HepG2 (cell line): ENCODE measurements around the gene MUL1. TPM values are rescaled to one million over a fixed set of nuclear protein-coding genes. Genes with fewer than 3 reads are reported as not detected.

Experiments
- ATAC-seq: fragments of 200-7000 bp; cut with Tn5 transposase; 3 replicates; pipeline ENCODE4 v1.9.1; 2020; ENCODE audit warnings: mild to moderate bottlenecking, moderate library complexity
- BruUV-seq: library from RNA; stranded (reverse); fragments of 400-500 nt; replicated peaks from 2 replicates; lab custom pipeline; 2021; lab: Mats Ljungman, UMichigan
- CTCF ChIA-PET: fragments of 300-600 bp; formaldehyde crosslinking; extraction: SDS; loops from one replicate; lab custom pipeline; 2021; ENCODE audit warnings: low total read pairs, inconsistent platforms, low intra/inter-chr PET ratio; lab: Yijun Ruan, JAX
- POLR2A ChIA-PET: fragments of 350-600 bp; sonication (Branson Sonifier 250); formaldehyde crosslinking; loops from one replicate; lab custom pipeline; 2020; ENCODE audit warnings: antibody characterized with exemption, inconsistent platforms; lab: Yijun Ruan, JAX
- DNase-seq: peaks from one replicate; pipeline ENCODE4 v3.0.0-alpha.2; 2015; ENCODE audit warnings: low spot score
- FAIRE-seq: peaks from 3 replicates; lab custom pipeline; 2011; peaks lifted over from hg19 to GRCh38; lab: Jason Lieb, UNC
- H2AFZ ChIP-seq: one replicate; pipeline ENCODE4 v1.6.1; 2011; ENCODE audit warnings: low read length, inconsistent platforms
- H3K27ac ChIP-seq: fragments of 300-600 bp; 3 replicates; pipeline ENCODE4 v1.8.0; 2011; ENCODE audit warnings: mixed run types, mild to moderate bottlenecking, mixed read lengths, low read length, inconsistent platforms; ENCODE audit not compliant: insufficient read depth; ENCODE audit errors: extremely low read length
- H3K27me3 ChIP-seq, 2 experiments: fragments of 200-600 bp in 1 of 2; 2 replicates in 1 of 2; 3 replicates in 1 of 2; pipeline versions ENCODE4 v1.6.0 to v1.8.0; 2011; ENCODE audit warnings: low read length in 2 of 2, mild to moderate bottlenecking in 2 of 2, moderate library complexity in 2 of 2, inconsistent platforms in 1 of 2; ENCODE audit not compliant: insufficient read depth in 2 of 2, control insufficient read depth in 1 of 2
- H3K36me3 ChIP-seq, 2 experiments: fragments of 200-600 bp in 1 of 2; replicated peaks in 1 of 2; 2 replicates in 1 of 2; 3 replicates in 1 of 2; pipeline versions ENCODE4 v1.5.1 to v1.8.0; 2011; ENCODE audit warnings: low read length in 2 of 2, inconsistent platforms in 1 of 2; ENCODE audit not compliant: insufficient read depth in 2 of 2, control insufficient read depth in 1 of 2
- H3K4me1 ChIP-seq: 2 replicates; pipeline ENCODE4 v1.5.1; 2012; ENCODE audit warnings: low read length, inconsistent platforms; ENCODE audit not compliant: insufficient read depth
- H3K4me2 ChIP-seq: 2 replicates; pipeline ENCODE4 v1.6.0; 2011; ENCODE audit warnings: low read depth, low read length, inconsistent platforms
- H3K4me3 ChIP-seq, 3 experiments: fragments of 200-600 bp in 1 of 3; sonication (generic), shearing (Covaris generic) in 1 of 3; replicated peaks in 1 of 3; 2 replicates each; pipeline ENCODE4 v1.5.1; 2011 to 2016; ENCODE audit warnings: low read length in 3 of 3, inconsistent platforms in 2 of 3, low read depth in 2 of 3, mild to moderate bottlenecking in 2 of 3, control low read depth in 1 of 3, mixed read lengths in 1 of 3; ENCODE audit not compliant: insufficient read depth in 1 of 3
- H3K79me2 ChIP-seq: one replicate; pipeline ENCODE4 v1.6.1; 2011; ENCODE audit warnings: low read length, inconsistent platforms; ENCODE audit not compliant: insufficient read depth
- H3K9ac ChIP-seq: 2 replicates; pipeline ENCODE4 v1.6.0; 2011; ENCODE audit warnings: mild to moderate bottlenecking, low read depth, low read length, inconsistent platforms; ENCODE audit not compliant: insufficient read depth
- H3K9me3 ChIP-seq: 2 replicates; pipeline ENCODE4 v1.5.1; 2012; ENCODE audit warnings: mild to moderate bottlenecking, low read length
- H4K20me1 ChIP-seq: 2 replicates; pipeline ENCODE4 v1.6.0; 2011; ENCODE audit warnings: inconsistent platforms, mild to moderate bottlenecking, low read length, moderate library complexity; ENCODE audit not compliant: insufficient read depth
- ATF7 ChIP-seq, 2 experiments: fragments of 450-650 bp in 1 of 2; sonication (generic) in 1 of 2; formaldehyde crosslinking in 1 of 2; IDR thresholded peaks; 2 replicates each; pipeline versions ENCODE4 v1.4.0 to v1.6.1; 2016 to 2020; ENCODE audit warnings: antibody characterized with exemption in 1 of 2, mild to moderate bottlenecking in 1 of 2, missing genetic modification reagents in 1 of 2
- ATM ChIP-seq: fragments of 450-650 bp; IDR thresholded peaks from 2 replicates; pipeline ENCODE4 v1.7.1; 2017; ENCODE audit warnings: mild to moderate bottlenecking, borderline replicate concordance
- CAMTA2 ChIP-seq: sonication (generic); formaldehyde crosslinking; IDR thresholded peaks from 2 replicates; pipeline ENCODE4 v1.4.0; 2020; ENCODE audit warnings: mild to moderate bottlenecking, missing genetic modification reagents, borderline replicate concordance
- HES4 ChIP-seq: sonication (generic); formaldehyde crosslinking; IDR thresholded peaks from 2 replicates; pipeline ENCODE4 v1.9.0; 2021; ENCODE audit warnings: mild to moderate bottlenecking, missing genetic modification reagents, borderline replicate concordance
- ISX ChIP-seq: sonication (generic); formaldehyde crosslinking; conservative IDR thresholded peaks from 2 replicates; pipeline ENCODE4 v1.5.0; 2020; ENCODE audit warnings: missing genetic modification reagents
- MED13 ChIP-seq: sonication (generic); formaldehyde crosslinking; IDR thresholded peaks from 2 replicates; pipeline ENCODE4 v1.5.0; 2020; ENCODE audit warnings: missing genetic modification reagents
- SP2 ChIP-seq: sonication (generic); formaldehyde crosslinking; IDR thresholded peaks from 2 replicates; pipeline ENCODE4 v1.5.1; 2020; ENCODE audit warnings: mild to moderate bottlenecking, missing genetic modification reagents
- SP4 ChIP-seq: sonication (generic); formaldehyde crosslinking; IDR thresholded peaks from 2 replicates; pipeline ENCODE4 v1.8.1; 2023; ENCODE audit warnings: mild to moderate bottlenecking, missing genetic modification reagents
- SRF ChIP-seq: IDR thresholded peaks from 2 replicates; pipeline ENCODE4 v1.6.1; 2011; ENCODE audit warnings: mild to moderate bottlenecking, low read depth, low read length, moderate library complexity
- TAF15 ChIP-seq: fragments of 200-400 bp; formaldehyde crosslinking; IDR thresholded peaks from one replicate; pipeline ENCODE4 v1.6.1; 2018; ENCODE audit warnings: mild to moderate bottlenecking, low read depth, low read length; ENCODE audit not compliant: poor library complexity, severe bottlenecking
- TBX3 ChIP-seq: fragments of 450-650 bp; IDR thresholded peaks from 2 replicates; pipeline ENCODE4 v1.6.1; 2017; ENCODE audit warnings: antibody characterized with exemption, mild to moderate bottlenecking, inconsistent platforms, borderline replicate concordance
- THAP11 ChIP-seq: IDR thresholded peaks from 2 replicates; pipeline ENCODE4 v1.6.1; 2016; ENCODE audit warnings: missing biosample characterization, missing genetic modification reagents
- ZNF124 ChIP-seq: sonication (generic); formaldehyde crosslinking; IDR thresholded peaks from 2 replicates; pipeline ENCODE4 v1.4.0; 2020; ENCODE audit warnings: missing genetic modification reagents
- ZNF33B ChIP-seq: sonication (generic); formaldehyde crosslinking; IDR thresholded peaks from 2 replicates; pipeline ENCODE4 v1.5.1; 2020; ENCODE audit warnings: mild to moderate bottlenecking, missing genetic modification reagents
- ZNF367 ChIP-seq: sonication (generic); formaldehyde crosslinking; IDR thresholded peaks from 2 replicates; pipeline ENCODE4 v1.4.0; 2020; ENCODE audit warnings: missing genetic modification reagents, borderline replicate concordance
- ZNF552 ChIP-seq: sonication (generic); formaldehyde crosslinking; IDR thresholded peaks from 2 replicates; pipeline ENCODE4 v1.9.0; 2022; ENCODE audit warnings: missing genetic modification reagents, mild to moderate bottlenecking, borderline replicate concordance
- ZNF569 ChIP-seq: sonication (generic); formaldehyde crosslinking; IDR thresholded peaks from 2 replicates; pipeline ENCODE4 v1.5.0; 2020; ENCODE audit warnings: mild to moderate bottlenecking, missing genetic modification reagents, moderate library complexity, borderline replicate concordance
- ZNF747 ChIP-seq: sonication (generic); formaldehyde crosslinking; IDR thresholded peaks from 2 replicates; pipeline ENCODE4 v1.8.1; 2023; ENCODE audit warnings: missing genetic modification reagents, mild to moderate bottlenecking, borderline replicate concordance
- ZNF768 ChIP-seq: sonication (generic); formaldehyde crosslinking; IDR thresholded peaks from 2 replicates; pipeline ENCODE4 v1.4.0; 2020; ENCODE audit warnings: missing genetic modification reagents
- ZNF776 ChIP-seq: sonication (generic); formaldehyde crosslinking; IDR thresholded peaks from 2 replicates; pipeline ENCODE4 v1.4.0; 2020; ENCODE audit warnings: mild to moderate bottlenecking, missing genetic modification reagents
- ZNF782 ChIP-seq: sonication (generic); formaldehyde crosslinking; IDR thresholded peaks from 2 replicates; pipeline ENCODE4 v1.4.0; 2020; ENCODE audit warnings: missing genetic modification reagents, mild to moderate bottlenecking, borderline replicate concordance
- WGBS: methylation state at CpG from one replicate; pipeline ENCODE4 v1.1.6; 2017; ENCODE audit warnings: low lambda C conversion rate; 5-methylcytosine and 5-hydroxymethylcytosine counted together
- in situ Hi-C: cut with HindIII; loops from 2 replicates; pipeline ENCODE4 v1.10.0; 2017; ENCODE audit warnings: low pct_unique_long_range_greater_than_20kb; ENCODE audit not compliant: extremely low pct_ligation_motif_present
- intact Hi-C: fragments of 100-400 bp; cut with micrococcal nuclease; formaldehyde crosslinking; loops from one replicate; pipeline ENCODE4 v1.10.0; 2022; ENCODE audit not compliant: unreplicated experiment
- polyA plus RNA-seq, 8 experiments: library from polyadenylated mRNA; depleted of rRNA in 3 of 8; stranded (reverse) in 7 of 8; unstranded in 1 of 8; fragments of >200 nt; fragmentation: Illumina TruSeq in 4 of 8; extraction: Trizol in 4 of 8; gene quantifications; 2 replicates each; pipeline versions ENCODE4 v1.2.1 to v1.2.3, GENCODE V29; 2011 to 2016; ENCODE audit warnings: low read depth in 4 of 8, missing spikeins in 1 of 8, mixed read lengths in 1 of 8; ENCODE audit not compliant: insufficient read depth in 1 of 8
- total RNA-seq, 5 experiments: library from RNA; depleted of rRNA; stranded (reverse); fragments of >200 nt; fragmentation: Illumina TruSeq; extraction: Trizol; gene quantifications; 2 replicates each; pipeline ENCODE4 v1.2.3, GENCODE V29; 2016; ENCODE audit warnings: low read depth in 1 of 5
- TF ChIP-seq, protein P1 (sequence below): sonication (generic); formaldehyde crosslinking; IDR thresholded peaks from 2 replicates; pipeline ENCODE4 v1.4.0; 2020; ENCODE audit warnings: mild to moderate bottlenecking, missing genetic modification reagents
- TF ChIP-seq, protein P2 (sequence below): sonication (generic); formaldehyde crosslinking; IDR thresholded peaks from 2 replicates; pipeline ENCODE4 v1.5.0; 2020; ENCODE audit warnings: missing genetic modification reagents
- TF ChIP-seq, protein P3 (sequence below): sonication (generic); formaldehyde crosslinking; IDR thresholded peaks from 2 replicates; pipeline ENCODE4 v1.8.0; 2022; ENCODE audit warnings: mild to moderate bottlenecking, missing genetic modification reagents, moderate library complexity

The MUL1 gene
- total and polyA plus RNA-seq, 2 of the 13 experiments (the other 11 are each of a cell fraction or from before 2014, with no cell fraction given) = 21.5 to 26.5 TPM

DNA sequence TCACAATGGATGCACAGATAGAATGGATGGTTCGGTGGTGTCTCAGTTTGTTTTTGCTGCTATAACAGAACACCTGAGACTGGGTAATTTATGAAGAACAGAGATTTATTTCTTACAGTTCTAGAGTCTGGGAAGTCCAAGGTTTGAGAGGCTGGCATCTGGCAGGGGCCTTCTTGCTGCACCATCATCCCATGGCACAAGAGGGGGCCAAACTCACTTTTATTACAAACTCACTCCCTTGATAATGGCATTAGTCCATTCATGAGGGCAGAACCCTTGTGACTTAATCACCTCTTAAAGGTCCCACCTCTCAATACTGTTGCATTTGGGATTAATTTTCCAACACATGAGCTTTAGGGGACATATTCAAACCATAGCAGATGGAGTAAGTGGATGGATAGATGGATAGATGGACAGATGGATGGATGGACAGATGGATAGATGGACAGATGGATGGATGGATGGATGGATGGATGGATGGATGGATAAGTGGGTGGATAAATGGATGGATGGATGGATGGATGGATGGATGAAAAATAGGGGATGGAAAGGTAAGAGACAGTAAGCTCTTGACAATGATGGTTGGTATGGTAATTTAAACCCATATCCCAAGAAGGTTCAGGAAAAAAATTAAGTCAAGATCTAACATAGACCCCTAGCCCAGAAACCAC is 38.4 kb downstream of the MUL1 start:
- H3K9me3 ChIP-seq = no peaks in the 10 kb centered on the region
- no peaks in the 10 kb centered on the region for H3K79me2 ChIP-seq
- H3K4me1 ChIP-seq = peaks cover 30% of the 10 kb centered on the region
- no peak overlapping the region for H3K27ac ChIP-seq
- FAIRE-seq (no peak), DNase-seq (peak; percentile 49), ATAC-seq (peak; percentile 59)
- intact Hi-C loops = loop anchor here (1.0 kb wide), 2 partner anchors 11 to 24 kb away; no protein-coding TSS in a partner anchor
- POLR2A ChIA-PET = interaction anchor here (1.2 to 2.0 kb wide), 2 partner anchors 11 kb away, joined by 5 to 8 read pairs; no protein-coding TSS in a partner anchor
- in situ Hi-C loops = no loop called here
- BruUV-seq = no TSS peak
- no peak overlapping the region for H3K4me3 ChIP-seq
- CTCF ChIA-PET = interaction anchor here (1.4 to 4.7 kb wide), 3 partner anchors 14 to 23 kb away, joined by 10 to 73 read pairs (median 11); partner anchors contain the start of gene CAMK2N1
- no peaks in the 10 kb centered on the region for H4K20me1 ChIP-seq
- no peak overlapping the region for H3K4me2 ChIP-seq
- H3K36me3 ChIP-seq = no peaks in the 10 kb centered on the region
- 11% methylated on average over 1 of the region's 1 CpG for WGBS
- H2AFZ ChIP-seq = no peak overlapping the region
- H3K9ac ChIP-seq = no peak overlapping the region
- H3K27me3 ChIP-seq = peaks cover 2 to 18% of the 10 kb centered on the region in 2 experiments; a peak in 3 of 5 replicates
- TF ChIP-seq, protein P1, sequence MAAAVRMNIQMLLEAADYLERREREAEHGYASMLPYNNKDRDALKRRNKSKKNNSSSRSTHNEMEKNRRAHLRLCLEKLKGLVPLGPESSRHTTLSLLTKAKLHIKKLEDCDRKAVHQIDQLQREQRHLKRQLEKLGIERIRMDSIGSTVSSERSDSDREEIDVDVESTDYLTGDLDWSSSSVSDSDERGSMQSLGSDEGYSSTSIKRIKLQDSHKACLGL (CRISPR knock-in tag) = no peak
- TF ChIP-seq ZNF367 (CRISPR knock-in tag) = no peak
- TF ChIP-seq ZNF776 (CRISPR knock-in tag) = no peak
- TF ChIP-seq ATM = no peak
- no peak for TF ChIP-seq TBX3
- no peak for TF ChIP-seq SP4
- TF ChIP-seq, protein P2, sequence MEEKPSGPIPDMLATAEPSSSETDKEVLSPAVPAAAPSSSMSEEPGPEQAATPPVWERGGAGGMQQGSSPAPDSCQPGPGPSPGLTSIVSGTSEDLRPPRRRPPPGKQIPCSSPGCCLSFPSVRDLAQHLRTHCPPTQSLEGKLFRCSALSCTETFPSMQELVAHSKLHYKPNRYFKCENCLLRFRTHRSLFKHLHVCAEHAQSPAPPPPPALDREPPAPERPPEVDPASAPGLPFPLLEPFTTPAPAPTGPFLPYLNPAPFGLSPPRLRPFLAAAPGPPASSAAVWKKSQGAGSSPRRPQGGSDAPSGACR (CRISPR knock-in tag) = no peak
- TF ChIP-seq ZNF33B (CRISPR knock-in tag) = no peak
- no peak for TF ChIP-seq SP2
- TF ChIP-seq THAP11 = no peak
- TF ChIP-seq HES4 (CRISPR knock-in tag) = no peak
- TF ChIP-seq, protein P3, sequence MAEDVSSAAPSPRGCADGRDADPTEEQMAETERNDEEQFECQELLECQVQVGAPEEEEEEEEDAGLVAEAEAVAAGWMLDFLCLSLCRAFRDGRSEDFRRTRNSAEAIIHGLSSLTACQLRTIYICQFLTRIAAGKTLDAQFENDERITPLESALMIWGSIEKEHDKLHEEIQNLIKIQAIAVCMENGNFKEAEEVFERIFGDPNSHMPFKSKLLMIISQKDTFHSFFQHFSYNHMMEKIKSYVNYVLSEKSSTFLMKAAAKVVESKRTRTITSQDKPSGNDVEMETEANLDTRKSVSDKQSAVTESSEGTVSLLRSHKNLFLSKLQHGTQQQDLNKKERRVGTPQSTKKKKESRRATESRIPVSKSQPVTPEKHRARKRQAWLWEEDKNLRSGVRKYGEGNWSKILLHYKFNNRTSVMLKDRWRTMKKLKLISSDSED (CRISPR knock-in tag) = no peak
- no peak for TF ChIP-seq SRF
- no peak for TF ChIP-seq CAMTA2 (CRISPR knock-in tag)
- no peak for TF ChIP-seq ZNF552
- no peak for TF ChIP-seq ZNF747 (CRISPR knock-in tag)
- TF ChIP-seq ISX = no peak
- TF ChIP-seq ZNF124 (CRISPR knock-in tag) = no peak
- no peak for TF ChIP-seq TAF15
- no peak for TF ChIP-seq ZNF569
- no peak for TF ChIP-seq ZNF768
- no peak for TF ChIP-seq ZNF782 (CRISPR knock-in tag)
- no peak for TF ChIP-seq MED13
- no peak for TF ChIP-seq ATF7 (IDR thresholded peaks at IDR 0.05)
- TF ChIP-seq ATF7 (CRISPR knock-in tag; IDR thresholded peaks at IDR 0.05) = no peak
